ENCODE results near the gene MR1.

GRCh38 chr1:181083842-181084605 lies 50.2 kb downstream of the MR1 start:
- peak; percentile 69 for TF ChIP-seq CTCF (IDR thresholded peaks at IDR 0.05; ENCODE audit: low read depth, low read length)
- no peak for TF ChIP-seq POLR2A (IDR thresholded peaks at IDR 0.05; ENCODE audit: extremely low read depth, insufficient read length)
